HepG2 (cell line): Measurements from ENCODE around the gene VAMP8. TPM values are rescaled to one million over a fixed set of nuclear protein-coding genes. Genes with fewer than 3 reads are reported as not detected.

Experiments used
- DPF2 ChIP-seq: sonication (generic); formaldehyde crosslinking; IDR thresholded peaks from 2 replicates; pipeline ENCODE4 v1.4.0; 2020; ENCODE audit warnings: mild to moderate bottlenecking, low read depth, missing genetic modification reagents, borderline replicate concordance
- KDM1A ChIP-seq: IDR thresholded peaks from 2 replicates; pipeline ENCODE4 v1.6.1; 2016; ENCODE audit warnings: missing compliant biosample characterization
- KDM4B ChIP-seq: sonication (generic); formaldehyde crosslinking; IDR thresholded peaks from 2 replicates; pipeline ENCODE4 v1.4.0; 2020; ENCODE audit warnings: missing genetic modification reagents
- NFRKB ChIP-seq: fragments of 450-650 bp; IDR thresholded peaks from 2 replicates; pipeline ENCODE4 v1.6.1; 2017
- PITX1 ChIP-seq: sonication (generic); formaldehyde crosslinking; IDR thresholded peaks from 2 replicates; pipeline ENCODE4 v1.5.1; 2020; ENCODE audit warnings: mild to moderate bottlenecking, missing genetic modification reagents
- POGZ ChIP-seq: sonication (generic); formaldehyde crosslinking; IDR thresholded peaks from 2 replicates; pipeline ENCODE4 v1.4.0; 2020; ENCODE audit warnings: mild to moderate bottlenecking, missing genetic modification reagents
- POLR2A ChIP-seq, 2 experiments: IDR thresholded peaks; 2 replicates each; pipeline ENCODE4 v1.6.1; 2011; ENCODE audit warnings: low read depth in 2 of 2, low read length in 2 of 2, mild to moderate bottlenecking in 1 of 2, moderate library complexity in 1 of 2; ENCODE audit not compliant: insufficient read depth in 1 of 2
- PPARG ChIP-seq: conservative IDR thresholded peaks from 2 replicates; pipeline ENCODE4 v1.6.1; 2016; ENCODE audit warnings: missing biosample characterization, missing genetic modification reagents
- RARA ChIP-seq: IDR thresholded peaks from 2 replicates; pipeline ENCODE4 v1.6.1; 2016; ENCODE audit warnings: missing genetic modification reagents, missing compliant biosample characterization
- SSRP1 ChIP-seq: IDR thresholded peaks from 2 replicates; pipeline ENCODE4 v1.6.1; 2016; ENCODE audit warnings: control low read depth
- ZBTB38 ChIP-seq: sonication (generic); formaldehyde crosslinking; IDR thresholded peaks from 2 replicates; pipeline ENCODE4 v1.5.1; 2020; ENCODE audit warnings: mild to moderate bottlenecking, missing genetic modification reagents
- ZNF101 ChIP-seq: sonication (generic); formaldehyde crosslinking; IDR thresholded peaks from 2 replicates; pipeline ENCODE4 v1.4.0; 2020; ENCODE audit warnings: mild to moderate bottlenecking, low read depth, missing genetic modification reagents, borderline replicate concordance
- ZNF143 ChIP-seq: sonication (generic); formaldehyde crosslinking; IDR thresholded peaks from 2 replicates; pipeline ENCODE4 v1.4.0; 2020; ENCODE audit warnings: missing genetic modification reagents
- ZNF232 ChIP-seq: sonication (generic); formaldehyde crosslinking; IDR thresholded peaks from 2 replicates; pipeline ENCODE4 v1.4.0; 2020; ENCODE audit warnings: missing genetic modification reagents, borderline replicate concordance
- ZNF292 ChIP-seq: sonication (generic); formaldehyde crosslinking; IDR thresholded peaks from 2 replicates; pipeline ENCODE4 v1.8.1; 2022; ENCODE audit warnings: mild to moderate bottlenecking, low read depth, missing genetic modification reagents, borderline replicate concordance
- ZNF644 ChIP-seq: IDR thresholded peaks from 2 replicates; pipeline ENCODE4 v1.6.1; 2016; ENCODE audit warnings: low read depth
- ZNF747 ChIP-seq: sonication (generic); formaldehyde crosslinking; IDR thresholded peaks from 2 replicates; pipeline ENCODE4 v1.8.1; 2023; ENCODE audit warnings: missing genetic modification reagents, mild to moderate bottlenecking, borderline replicate concordance
- ZSCAN21 ChIP-seq: sonication (generic); formaldehyde crosslinking; IDR thresholded peaks from 2 replicates; pipeline ENCODE4 v1.8.0; 2022; ENCODE audit warnings: mild to moderate bottlenecking, missing genetic modification reagents, moderate library complexity, borderline replicate concordance
- ZSCAN9 ChIP-seq: IDR thresholded peaks from 2 replicates; pipeline ENCODE4 v1.6.1; 2016; ENCODE audit warnings: borderline replicate concordance
- polyA plus RNA-seq, 8 experiments: library from polyadenylated mRNA; depleted of rRNA in 3 of 8; stranded (reverse) in 7 of 8; unstranded in 1 of 8; fragments of >200 nt; fragmentation: Illumina TruSeq in 4 of 8; extraction: Trizol in 4 of 8; gene quantifications; 2 replicates each; pipeline versions ENCODE4 v1.2.1 to v1.2.3, GENCODE V29; 2011 to 2016; ENCODE audit warnings: low read depth in 4 of 8, missing spikeins in 1 of 8, mixed read lengths in 1 of 8; ENCODE audit not compliant: insufficient read depth in 1 of 8
- total RNA-seq, 5 experiments: library from RNA; depleted of rRNA; stranded (reverse); fragments of >200 nt; fragmentation: Illumina TruSeq; extraction: Trizol; gene quantifications; 2 replicates each; pipeline ENCODE4 v1.2.3, GENCODE V29; 2016; ENCODE audit warnings: low read depth in 1 of 5
- TF ChIP-seq, protein P1 (sequence below): IDR thresholded peaks from 2 replicates; pipeline ENCODE4 v1.6.1; 2018; ENCODE audit warnings: missing genetic modification reagents
- TF ChIP-seq, protein P2 (sequence below): sonication (generic); formaldehyde crosslinking; IDR thresholded peaks from 2 replicates; pipeline ENCODE4 v1.4.0; 2020; ENCODE audit warnings: missing genetic modification reagents
- TF ChIP-seq, protein P3 (sequence below): IDR thresholded peaks from 2 replicates; pipeline ENCODE4 v1.6.1; 2016; ENCODE audit warnings: missing compliant biosample characterization, missing genetic modification reagents, borderline replicate concordance
- TF ChIP-seq, protein P4 (sequence below): sonication (generic); formaldehyde crosslinking; IDR thresholded peaks from 2 replicates; pipeline ENCODE4 v1.4.0; 2020; ENCODE audit warnings: missing genetic modification reagents, mild to moderate bottlenecking, borderline replicate concordance

Gene VAMP8
- total and polyA plus RNA-seq, 2 of the 13 experiments (the other 11 are each of a cell fraction or from before 2014, with no cell fraction given), result 83.3 to 157 TPM

DNA sequence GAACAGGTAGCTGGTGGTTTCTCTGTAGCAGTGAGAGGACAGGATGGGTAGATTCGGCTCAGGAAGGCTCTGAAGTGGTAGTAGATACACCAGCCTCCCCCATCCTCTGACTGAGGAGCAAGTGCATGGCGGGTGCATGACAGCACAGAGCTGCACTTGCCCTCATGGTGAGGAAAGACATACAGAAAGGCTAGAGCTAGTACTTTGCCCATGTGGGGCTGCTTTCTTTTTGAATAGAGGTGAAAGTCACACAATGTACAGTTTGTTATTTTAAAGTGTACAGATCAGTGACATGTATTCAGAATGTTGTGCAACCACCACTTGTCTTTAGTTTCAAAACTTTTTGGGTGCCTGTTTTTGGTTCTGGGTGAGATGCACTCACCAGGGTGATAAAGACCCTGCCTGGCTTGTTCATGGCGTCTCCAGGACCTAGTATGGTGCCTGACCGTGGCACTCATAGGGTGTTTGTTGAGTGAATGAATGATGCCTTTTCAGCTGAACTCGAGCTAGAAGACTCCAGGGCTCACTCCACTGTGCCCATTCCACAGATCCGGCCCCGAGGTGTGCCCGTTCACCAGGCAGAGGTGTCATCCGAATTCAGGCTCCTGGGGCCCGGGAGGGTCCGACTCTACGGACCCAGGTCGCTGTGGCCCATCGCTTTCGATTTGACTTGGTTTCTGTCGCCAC lies 6.4 kb downstream of the VAMP8 start (continued):
- TF ChIP-seq POLR2A (IDR thresholded peaks at IDR 0.05; ENCODE audit: insufficient read depth in 1 of 2, low read depth in 2 of 2, low read length in 2 of 2) (peak; percentile 16 to 52; a peak in 3 of 4 replicates), ZNF143 (CRISPR knock-in tag) (peak; percentile 52; the same call in 1 of the 2 replicates), POGZ (CRISPR knock-in tag) (0 out of 2 replicates have a peak, but pooled peaks have one; percentile 5), RARA (0 out of 2 replicates have a peak, but pooled peaks have one; percentile 8), ZNF747 (0 out of 2 replicates have a peak, but pooled peaks have one; percentile 2), SSRP1 (CRISPR knock-in tag) (peak; percentile 50; the same call in 1 of the 2 replicates), KDM1A (peak; percentile 82), ZNF232 (CRISPR knock-in tag) (peak; percentile 66; the same call in 1 of the 2 replicates), KDM4B (CRISPR knock-in tag) (peak; percentile 17; the same call in 1 of the 2 replicates), ZSCAN9 (CRISPR knock-in tag) (peak; percentile 15; the same call in 1 of the 2 replicates), PITX1 (CRISPR knock-in tag) (0 out of 2 replicates have a peak, but pooled peaks have one; percentile 20), ZNF101 (CRISPR knock-in tag) (0 out of 2 replicates have a peak, but pooled peaks have one; percentile 12), ZBTB38 (CRISPR knock-in tag) (peak; percentile 49; the same call in 1 of the 2 replicates), NFRKB (no peak), ZNF644 (CRISPR knock-in tag) (0 out of 2 replicates have a peak, but pooled peaks have one; percentile 49), DPF2 (CRISPR knock-in tag) (0 out of 2 replicates have a peak, but pooled peaks have one; percentile 26), ZNF292 (peak; percentile 62; the same call in 1 of the 2 replicates), PPARG (CRISPR knock-in tag) (0 out of 2 replicates have a peak, but pooled peaks have one; percentile 17), ZSCAN21 (CRISPR knock-in tag) (no peak)
- TF ChIP-seq, protein P1, sequence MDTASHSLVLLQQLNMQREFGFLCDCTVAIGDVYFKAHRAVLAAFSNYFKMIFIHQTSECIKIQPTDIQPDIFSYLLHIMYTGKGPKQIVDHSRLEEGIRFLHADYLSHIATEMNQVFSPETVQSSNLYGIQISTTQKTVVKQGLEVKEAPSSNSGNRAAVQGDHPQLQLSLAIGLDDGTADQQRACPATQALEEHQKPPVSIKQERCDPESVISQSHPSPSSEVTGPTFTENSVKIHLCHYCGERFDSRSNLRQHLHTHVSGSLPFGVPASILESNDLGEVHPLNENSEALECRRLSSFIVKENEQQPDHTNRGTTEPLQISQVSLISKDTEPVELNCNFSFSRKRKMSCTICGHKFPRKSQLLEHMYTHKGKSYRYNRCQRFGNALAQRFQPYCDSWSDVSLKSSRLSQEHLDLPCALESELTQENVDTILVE, result no peak
- TF ChIP-seq, protein P2, sequence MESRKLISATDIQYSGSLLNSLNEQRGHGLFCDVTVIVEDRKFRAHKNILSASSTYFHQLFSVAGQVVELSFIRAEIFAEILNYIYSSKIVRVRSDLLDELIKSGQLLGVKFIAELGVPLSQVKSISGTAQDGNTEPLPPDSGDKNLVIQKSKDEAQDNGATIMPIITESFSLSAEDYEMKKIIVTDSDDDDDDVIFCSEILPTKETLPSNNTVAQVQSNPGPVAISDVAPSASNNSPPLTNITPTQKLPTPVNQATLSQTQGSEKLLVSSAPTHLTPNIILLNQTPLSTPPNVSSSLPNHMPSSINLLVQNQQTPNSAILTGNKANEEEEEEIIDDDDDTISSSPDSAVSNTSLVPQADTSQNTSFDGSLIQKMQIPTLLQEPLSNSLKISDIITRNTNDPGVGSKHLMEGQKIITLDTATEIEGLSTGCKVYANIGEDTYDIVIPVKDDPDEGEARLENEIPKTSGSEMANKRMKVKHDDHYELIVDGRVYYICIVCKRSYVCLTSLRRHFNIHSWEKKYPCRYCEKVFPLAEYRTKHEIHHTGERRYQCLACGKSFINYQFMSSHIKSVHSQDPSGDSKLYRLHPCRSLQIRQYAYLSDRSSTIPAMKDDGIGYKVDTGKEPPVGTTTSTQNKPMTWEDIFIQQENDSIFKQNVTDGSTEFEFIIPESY (CRISPR knock-in tag), result peak; percentile 80
- TF ChIP-seq, protein P3, sequence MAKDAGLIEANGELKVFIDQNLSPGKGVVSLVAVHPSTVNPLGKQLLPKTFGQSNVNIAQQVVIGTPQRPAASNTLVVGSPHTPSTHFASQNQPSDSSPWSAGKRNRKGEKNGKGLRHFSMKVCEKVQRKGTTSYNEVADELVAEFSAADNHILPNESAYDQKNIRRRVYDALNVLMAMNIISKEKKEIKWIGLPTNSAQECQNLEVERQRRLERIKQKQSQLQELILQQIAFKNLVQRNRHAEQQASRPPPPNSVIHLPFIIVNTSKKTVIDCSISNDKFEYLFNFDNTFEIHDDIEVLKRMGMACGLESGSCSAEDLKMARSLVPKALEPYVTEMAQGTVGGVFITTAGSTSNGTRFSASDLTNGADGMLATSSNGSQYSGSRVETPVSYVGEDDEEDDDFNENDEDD (CRISPR knock-in tag), result 0 out of 2 replicates have a peak, but pooled peaks have one; percentile 31
- TF ChIP-seq, protein P4, sequence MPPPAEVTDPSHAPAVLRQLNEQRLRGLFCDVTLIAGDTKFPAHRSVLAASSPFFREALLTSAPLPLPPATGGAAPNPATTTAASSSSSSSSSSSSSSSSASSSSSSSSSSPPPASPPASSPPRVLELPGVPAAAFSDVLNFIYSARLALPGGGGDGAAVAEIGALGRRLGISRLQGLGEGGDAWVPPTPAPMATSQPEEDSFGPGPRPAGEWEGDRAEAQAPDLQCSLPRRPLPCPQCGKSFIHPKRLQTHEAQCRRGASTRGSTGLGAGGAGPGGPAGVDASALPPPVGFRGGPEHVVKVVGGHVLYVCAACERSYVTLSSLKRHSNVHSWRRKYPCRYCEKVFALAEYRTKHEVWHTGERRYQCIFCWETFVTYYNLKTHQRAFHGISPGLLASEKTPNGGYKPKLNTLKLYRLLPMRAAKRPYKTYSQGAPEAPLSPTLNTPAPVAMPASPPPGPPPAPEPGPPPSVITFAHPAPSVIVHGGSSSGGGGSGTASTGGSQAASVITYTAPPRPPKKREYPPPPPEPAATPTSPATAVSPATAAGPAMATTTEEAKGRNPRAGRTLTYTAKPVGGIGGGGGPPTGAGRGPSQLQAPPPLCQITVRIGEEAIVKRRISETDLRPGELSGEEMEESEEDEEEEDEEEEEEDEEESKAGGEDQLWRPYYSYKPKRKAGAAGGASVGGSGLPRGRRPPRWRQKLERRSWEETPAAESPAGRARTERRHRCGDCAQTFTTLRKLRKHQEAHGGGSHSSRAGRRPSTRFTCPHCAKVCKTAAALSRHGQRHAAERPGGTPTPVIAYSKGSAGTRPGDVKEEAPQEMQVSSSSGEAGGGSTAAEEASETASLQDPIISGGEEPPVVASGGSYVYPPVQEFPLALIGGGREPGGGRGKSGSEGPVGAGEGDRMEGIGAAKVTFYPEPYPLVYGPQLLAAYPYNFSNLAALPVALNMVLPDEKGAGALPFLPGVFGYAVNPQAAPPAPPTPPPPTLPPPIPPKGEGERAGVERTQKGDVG (CRISPR knock-in tag), result peak; percentile 54; the same call in 1 of the 2 replicates
